ENCODE results near the gene TSPAN13.
A peak's percentile ranks its signal among the peaks of the same experiment; 100 is the strongest.

The TSPAN13 gene

DNA sequence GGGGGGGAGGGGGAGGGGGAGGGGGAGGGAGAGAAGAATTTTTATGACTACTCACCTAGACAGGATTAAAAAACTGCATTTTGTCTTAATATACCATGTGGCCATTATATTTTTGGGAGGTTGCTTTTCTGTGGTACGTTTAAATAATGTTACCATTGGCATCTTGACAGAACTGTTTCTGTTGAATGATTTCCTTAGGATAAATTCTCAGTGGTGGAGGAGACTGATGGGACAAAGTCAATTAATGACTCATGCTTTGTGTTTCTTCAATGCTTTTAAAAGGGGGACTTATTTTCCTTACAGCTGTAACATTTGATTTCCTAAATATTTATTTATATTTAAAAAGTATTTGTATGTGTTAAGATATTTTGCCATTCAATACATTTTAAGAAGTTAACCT, 37.5 kb downstream of the TSPAN13 start:
- DNase-seq (ENCODE audit: low read depth) = no peak
- no peak overlapping the region for H3K4me3 ChIP-seq (replicated peaks; ENCODE audit: low read depth, low read length)
- TF ChIP-seq, protein P1, sequence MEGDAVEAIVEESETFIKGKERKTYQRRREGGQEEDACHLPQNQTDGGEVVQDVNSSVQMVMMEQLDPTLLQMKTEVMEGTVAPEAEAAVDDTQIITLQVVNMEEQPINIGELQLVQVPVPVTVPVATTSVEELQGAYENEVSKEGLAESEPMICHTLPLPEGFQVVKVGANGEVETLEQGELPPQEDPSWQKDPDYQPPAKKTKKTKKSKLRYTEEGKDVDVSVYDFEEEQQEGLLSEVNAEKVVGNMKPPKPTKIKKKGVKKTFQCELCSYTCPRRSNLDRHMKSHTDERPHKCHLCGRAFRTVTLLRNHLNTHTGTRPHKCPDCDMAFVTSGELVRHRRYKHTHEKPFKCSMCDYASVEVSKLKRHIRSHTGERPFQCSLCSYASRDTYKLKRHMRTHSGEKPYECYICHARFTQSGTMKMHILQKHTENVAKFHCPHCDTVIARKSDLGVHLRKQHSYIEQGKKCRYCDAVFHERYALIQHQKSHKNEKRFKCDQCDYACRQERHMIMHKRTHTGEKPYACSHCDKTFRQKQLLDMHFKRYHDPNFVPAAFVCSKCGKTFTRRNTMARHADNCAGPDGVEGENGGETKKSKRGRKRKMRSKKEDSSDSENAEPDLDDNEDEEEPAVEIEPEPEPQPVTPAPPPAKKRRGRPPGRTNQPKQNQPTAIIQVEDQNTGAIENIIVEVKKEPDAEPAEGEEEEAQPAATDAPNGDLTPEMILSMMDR (IDR thresholded peaks at IDR 0.05; ENCODE audit: low read length, missing control alignments) = no peak

DNA sequence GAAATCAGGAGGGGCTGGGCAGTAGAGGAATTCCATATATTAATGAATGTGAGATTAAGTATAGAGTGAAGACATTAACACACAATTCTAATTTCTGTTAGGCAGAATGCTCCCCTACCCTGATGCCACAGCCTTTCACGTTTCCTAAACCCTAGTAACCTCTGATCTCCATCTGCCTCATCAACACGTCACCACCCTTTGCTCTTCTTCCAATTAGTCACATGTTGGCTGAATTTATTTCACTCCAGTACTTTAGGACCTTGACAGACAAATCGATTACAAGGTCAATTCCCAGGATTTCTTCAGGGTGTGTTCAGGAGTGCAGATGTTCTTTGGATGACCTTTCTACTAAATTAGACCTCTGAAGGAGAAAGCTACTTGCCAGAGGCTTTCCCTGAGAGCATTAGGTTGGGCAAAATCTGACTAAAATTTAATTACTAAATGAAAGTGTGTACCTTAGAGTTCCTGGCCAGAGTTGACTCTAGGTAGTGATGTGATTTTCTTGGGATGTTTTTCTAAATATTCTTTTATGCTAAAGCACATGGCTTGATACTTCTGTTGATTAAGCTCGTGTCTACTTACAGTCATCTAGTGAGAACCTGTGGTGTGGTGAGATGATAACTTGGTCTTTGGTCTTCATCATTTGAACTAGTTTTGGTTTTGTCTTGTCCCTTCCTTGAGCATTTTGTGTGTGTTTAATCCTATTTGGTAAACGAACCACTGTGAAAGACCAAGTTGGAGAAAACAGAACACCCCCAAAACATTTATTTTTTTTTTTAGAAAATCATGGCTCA, 38.5 kb downstream of the TSPAN13 start:
- H3K4me3 ChIP-seq (replicated peaks; ENCODE audit: low read depth, low read length) = no peak overlapping the region
- no peak for DNase-seq (ENCODE audit: low read depth)
- TF ChIP-seq, protein P1 (IDR thresholded peaks at IDR 0.05; ENCODE audit: low read length, missing control alignments) = no peak

DNA sequence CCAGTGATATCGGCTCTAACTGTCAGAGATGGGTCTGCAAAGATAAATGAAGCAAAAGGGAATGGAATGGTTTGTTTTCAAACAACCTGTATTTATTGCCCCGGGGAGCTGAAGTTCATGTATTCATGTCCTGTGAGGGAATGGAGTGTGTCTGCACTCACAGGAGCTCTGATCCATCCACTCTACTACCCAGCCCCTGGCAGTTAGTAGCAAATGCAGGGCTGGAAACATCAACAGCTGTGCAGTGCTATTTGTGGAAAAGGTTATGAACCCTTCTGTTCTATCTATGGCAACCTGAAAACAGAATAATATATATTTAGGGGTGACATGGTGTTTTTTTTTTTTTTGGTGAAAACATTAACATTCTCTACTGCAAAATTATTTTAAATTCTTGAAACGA, 41.4 kb downstream of the TSPAN13 start:
- TF ChIP-seq, protein P1 (IDR thresholded peaks at IDR 0.05; ENCODE audit: low read length, missing control alignments) = no peak
- no peak for DNase-seq (ENCODE audit: low read depth)
- H3K4me3 ChIP-seq (replicated peaks; ENCODE audit: low read depth, low read length) = no peak overlapping the region

DNA sequence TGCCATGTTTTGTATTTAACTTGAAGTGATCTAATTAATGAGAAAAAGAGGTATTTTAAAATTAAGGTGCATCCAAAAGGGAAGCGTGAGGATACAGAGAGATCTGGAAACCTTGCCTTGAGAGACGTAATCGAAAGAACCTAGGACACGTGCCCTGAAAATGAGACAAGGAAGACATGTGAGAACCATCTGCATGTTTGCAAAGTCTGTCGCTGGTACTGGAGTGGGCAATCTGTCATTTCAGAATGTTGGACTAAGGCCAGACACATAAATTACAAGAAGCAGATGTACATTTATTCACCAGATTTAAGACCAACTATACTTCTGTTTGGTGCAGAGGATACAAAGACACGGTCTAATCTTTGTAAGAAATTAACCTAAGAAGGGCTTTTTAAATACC, 42.1 kb downstream of the TSPAN13 start:
- no peak overlapping the region for H3K4me3 ChIP-seq (replicated peaks; ENCODE audit: low read depth, low read length)
- TF ChIP-seq, protein P1 (IDR thresholded peaks at IDR 0.05; ENCODE audit: low read length, missing control alignments) = no peak
- no peak for DNase-seq (ENCODE audit: low read depth)

DNA sequence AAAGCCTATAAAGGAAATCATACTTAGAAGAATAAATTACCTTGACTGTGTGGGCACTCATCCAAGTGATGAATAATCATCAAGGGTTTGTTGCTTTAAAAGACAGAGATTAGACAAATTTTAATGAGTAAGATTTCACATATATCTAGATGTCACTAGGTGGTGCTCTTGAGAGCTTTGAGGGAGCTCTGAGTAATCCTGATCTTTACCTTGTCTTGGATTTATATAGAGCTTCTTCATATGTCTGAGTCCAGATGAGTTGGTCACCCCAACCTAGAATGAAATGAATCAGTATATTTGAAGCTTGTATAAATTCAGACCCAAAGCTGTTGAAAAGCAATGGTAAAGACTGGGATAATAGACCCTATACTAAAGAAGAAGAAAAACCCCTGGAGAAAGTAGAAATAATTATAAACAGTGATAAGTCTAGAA, 47.6 kb downstream of the TSPAN13 start:
- H3K4me3 ChIP-seq (replicated peaks; ENCODE audit: low read depth, low read length) = no peak overlapping the region
- DNase-seq (ENCODE audit: low read depth) = peak; percentile 71
- TF ChIP-seq, protein P1 (IDR thresholded peaks at IDR 0.05; ENCODE audit: low read length, missing control alignments) = peak; percentile 66

DNA sequence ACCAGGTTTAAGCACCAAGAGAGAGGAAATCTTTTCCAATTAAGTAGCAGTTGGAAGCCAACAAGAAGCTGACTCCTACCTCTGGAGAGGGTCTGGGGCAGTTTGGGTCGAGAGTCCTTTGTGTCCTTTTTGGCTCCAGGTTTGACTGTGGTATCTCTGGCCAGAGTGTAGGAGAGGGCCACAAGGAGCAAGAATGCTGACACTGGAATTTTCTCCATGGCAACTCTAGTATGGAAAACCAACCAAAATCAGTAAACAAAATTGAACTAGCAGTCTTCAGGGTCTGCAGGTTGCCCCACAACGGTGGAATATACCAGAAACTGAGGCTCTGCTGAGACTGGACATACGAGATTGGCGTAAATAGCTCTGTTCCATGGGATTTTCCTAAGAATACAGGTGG, 48.0 kb downstream of the TSPAN13 start:
- no peak overlapping the region for H3K4me3 ChIP-seq (replicated peaks; ENCODE audit: low read depth, low read length)
- no peak for DNase-seq (ENCODE audit: low read depth)
- TF ChIP-seq, protein P1 (IDR thresholded peaks at IDR 0.05; ENCODE audit: low read length, missing control alignments) = no peak

DNA sequence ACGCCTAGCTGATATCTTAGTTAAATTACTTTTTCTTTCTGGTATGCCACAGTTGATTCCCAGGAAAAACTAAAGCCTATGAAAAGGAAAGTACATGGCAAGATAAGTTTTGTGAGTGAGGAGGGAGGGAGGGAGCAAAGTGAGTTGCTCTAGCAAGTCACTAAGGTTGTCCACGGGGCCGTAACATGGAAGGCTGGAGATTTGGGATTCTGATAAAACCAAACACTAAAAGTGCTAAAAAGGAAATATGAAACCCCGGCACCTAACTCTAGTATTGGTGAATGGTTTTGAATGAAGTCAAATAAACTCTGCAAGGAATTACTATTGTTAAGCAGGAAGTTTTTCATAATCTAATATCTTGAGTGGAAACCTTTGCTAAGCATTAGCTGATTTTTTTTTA, 49.6 kb downstream of the TSPAN13 start:
- no peak overlapping the region for H3K4me3 ChIP-seq (replicated peaks; ENCODE audit: low read depth, low read length)
- no peak for DNase-seq (ENCODE audit: low read depth)
- TF ChIP-seq, protein P1 (IDR thresholded peaks at IDR 0.05; ENCODE audit: low read length, missing control alignments) = no peak
